ENCODE measurements around the gene TRIM40.

DNA sequence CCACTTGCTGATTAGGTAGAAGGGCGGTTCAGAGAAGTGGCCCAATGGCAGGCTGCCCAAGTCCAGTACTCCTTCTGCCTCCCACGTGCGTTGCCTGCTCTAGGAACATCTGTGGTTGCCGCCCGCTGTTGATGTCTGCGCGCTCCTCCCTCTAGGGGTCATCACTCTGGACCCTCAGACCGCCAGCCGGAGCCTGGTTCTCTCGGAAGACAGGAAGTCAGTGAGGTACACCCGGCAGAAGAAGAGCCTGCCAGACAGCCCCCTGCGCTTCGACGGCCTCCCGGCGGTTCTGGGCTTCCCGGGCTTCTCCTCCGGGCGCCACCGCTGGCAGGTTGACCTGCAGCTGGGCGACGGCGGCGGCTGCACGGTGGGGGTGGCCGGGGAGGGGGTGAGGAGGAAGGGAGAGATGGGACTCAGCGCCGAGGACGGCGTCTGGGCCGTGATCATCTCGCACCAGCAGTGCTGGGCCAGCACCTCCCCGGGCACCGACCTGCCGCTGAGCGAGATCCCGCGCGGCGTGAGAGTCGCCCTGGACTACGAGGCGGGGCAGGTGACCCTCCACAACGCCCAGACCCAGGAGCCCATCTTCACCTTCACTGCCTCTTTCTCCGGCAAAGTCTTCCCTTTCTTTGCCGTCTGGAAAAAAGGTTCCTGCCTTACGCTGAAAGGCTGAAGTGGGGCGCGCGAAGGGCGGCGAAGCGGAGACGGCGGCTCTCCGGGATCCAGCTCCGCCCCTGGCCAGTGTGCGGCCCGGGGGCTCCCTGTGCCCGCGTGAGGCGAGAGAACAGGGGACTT, 35.9 kb downstream of the TRIM40 start:
- TF ChIP-seq FOXM1 (IDR thresholded peaks at IDR 0.05; ENCODE audit: borderline replicate concordance) (no peak), ELF4 (IDR thresholded peaks at IDR 0.05) (no peak)
